HepG2 (cell line): Measurements from ENCODE around the gene PPM1F.

ENCODE experiments used
- KDM1A ChIP-seq: IDR thresholded peaks from 2 replicates; pipeline ENCODE4 v1.6.1; 2016; ENCODE audit warnings: missing compliant biosample characterization
- MAX ChIP-seq: IDR thresholded peaks from 2 replicates; pipeline ENCODE4 v1.6.1; 2012; ENCODE audit warnings: inconsistent platforms
- ONECUT2 ChIP-seq: sonication (generic); formaldehyde crosslinking; IDR thresholded peaks from 2 replicates; pipeline ENCODE4 v1.4.0; 2020; ENCODE audit warnings: missing genetic modification reagents
- SAP130 ChIP-seq: IDR thresholded peaks from 2 replicates; pipeline ENCODE4 v1.6.1; 2016; ENCODE audit warnings: low read depth
- ZBTB49 ChIP-seq: sonication (generic); formaldehyde crosslinking; IDR thresholded peaks from 2 replicates; pipeline ENCODE4 v1.4.0; 2020; ENCODE audit warnings: missing genetic modification reagents, borderline replicate concordance
- ZNF407 ChIP-seq: sonication (generic); formaldehyde crosslinking; IDR thresholded peaks from one replicate; pipeline ENCODE4 v1.5.1; 2020; ENCODE audit warnings: mild to moderate bottlenecking, missing genetic modification reagents; ENCODE audit errors: not compliant biosample characterization

- TF ChIP-seq KDM1A (CRISPR knock-in tag) (no peak), ONECUT2 (CRISPR knock-in tag) (no peak), ZBTB49 (CRISPR knock-in tag) (no peak), MAX (no peak), ZNF407 (CRISPR knock-in tag) (no peak), SAP130 (CRISPR knock-in tag) (no peak)
Measured at GRCh38 chr22:21981874-21982273, 29.2 kb upstream of the PPM1F start.
